ENCODE measurements around the gene RPS3. TPM values are rescaled to one million over a fixed set of nuclear protein-coding genes. Genes with fewer than 3 reads are reported as not detected.

The RPS3 gene
- total and polyA plus RNA-seq, 2 donors (not counting 1 experiment from before 2014, with no cell fraction given) = 3,389 to 3,642 TPM

GRCh38 chr11:75425422-75425821 is 26.1 kb downstream of the RPS3 start:
- H3K4me3 Mint-ChIP-seq = no peak overlapping the region
- H3K4me2 ChIP-seq (replicated peaks; ENCODE audit: low read depth, low read length, poor library complexity, severe bottlenecking) = no peak overlapping the region
- H3K4me1 Mint-ChIP-seq = peaks cover 19% of the 10 kb centered on the region
- no peaks in the 10 kb centered on the region for H3K9me3 Mint-ChIP-seq (ENCODE audit: insufficient read depth)
- intact Hi-C loops (cut with micrococcal nuclease) = no loop called here
- no peak overlapping the region for H3K27ac Mint-ChIP-seq
- peaks cover 0 to 11% (median 0%) of the 10 kb centered on the region in 3 donors for H3K9me3 ChIP-seq (ENCODE audit: control extremely low read depth in 1 of 3, control insufficient read depth in 2 of 3, insufficient read depth in 1 of 3, low read length in 2 of 3)
- H3K27me3 Mint-ChIP-seq = peaks cover 22% of the 10 kb centered on the region
- DNase-seq (no peak), ATAC-seq (ENCODE audit: low read depth) (no peak)
- H3K4me1 ChIP-seq (ENCODE audit: control insufficient read depth in 2 of 2, insufficient read depth in 2 of 2, low read length in 2 of 2) = peaks cover 14 to 20% of the 10 kb centered on the region in 2 donors
- POLR2A ChIA-PET = no interaction called here
- H3K27ac ChIP-seq (ENCODE audit: low read length in 2 of 2) = no peak overlapping the region
- no peak overlapping the region for H3K4me3 ChIP-seq (ENCODE audit: control extremely low read depth in 1 of 5, extremely low read depth in 1 of 5, insufficient read depth in 1 of 5, low read depth in 2 of 5, low read length in 4 of 5)
- H3K9ac ChIP-seq (ENCODE audit: low read length) = no peak overlapping the region
- CTCF ChIA-PET = interaction anchor here (0.9 to 1.6 kb wide), 5 partner anchors 12 to 146 kb away, joined by 3 to 9 read pairs (median 5); no protein-coding TSS in a partner anchor
- no peaks in the 10 kb centered on the region for H3K79me2 ChIP-seq (ENCODE audit: control insufficient read depth, insufficient read depth, low read length)
- peaks cover 0 to 25% (median 16%) of the 10 kb centered on the region in 4 experiments for H3K27me3 ChIP-seq (replicated peaks in 1 of 4; ENCODE audit: control extremely low read depth in 1 of 4, control insufficient read depth in 3 of 4, insufficient read depth in 4 of 4, low read length in 3 of 4)
- no peak overlapping the region for H2AFZ ChIP-seq (ENCODE audit: insufficient read depth, low read depth, low read length, poor library complexity, severe bottlenecking)
- 97% methylated on average over 26 of the region's 29 CpGs for WGBS (ENCODE audit: insufficient coverage)
- peaks cover 0 to 8% of the 10 kb centered on the region in 2 experiments for H3K36me3 ChIP-seq (replicated peaks in 1 of 2; ENCODE audit: control extremely low read depth in 1 of 2, control insufficient read depth in 1 of 2, extremely low read depth in 1 of 2, insufficient read depth in 2 of 2, low read length in 1 of 2)
- peaks cover 6% of the 10 kb centered on the region for H4K20me1 ChIP-seq (ENCODE audit: control insufficient read depth, insufficient read depth, low read length, poor library complexity, severe bottlenecking)
- TF ChIP-seq, protein P1, sequence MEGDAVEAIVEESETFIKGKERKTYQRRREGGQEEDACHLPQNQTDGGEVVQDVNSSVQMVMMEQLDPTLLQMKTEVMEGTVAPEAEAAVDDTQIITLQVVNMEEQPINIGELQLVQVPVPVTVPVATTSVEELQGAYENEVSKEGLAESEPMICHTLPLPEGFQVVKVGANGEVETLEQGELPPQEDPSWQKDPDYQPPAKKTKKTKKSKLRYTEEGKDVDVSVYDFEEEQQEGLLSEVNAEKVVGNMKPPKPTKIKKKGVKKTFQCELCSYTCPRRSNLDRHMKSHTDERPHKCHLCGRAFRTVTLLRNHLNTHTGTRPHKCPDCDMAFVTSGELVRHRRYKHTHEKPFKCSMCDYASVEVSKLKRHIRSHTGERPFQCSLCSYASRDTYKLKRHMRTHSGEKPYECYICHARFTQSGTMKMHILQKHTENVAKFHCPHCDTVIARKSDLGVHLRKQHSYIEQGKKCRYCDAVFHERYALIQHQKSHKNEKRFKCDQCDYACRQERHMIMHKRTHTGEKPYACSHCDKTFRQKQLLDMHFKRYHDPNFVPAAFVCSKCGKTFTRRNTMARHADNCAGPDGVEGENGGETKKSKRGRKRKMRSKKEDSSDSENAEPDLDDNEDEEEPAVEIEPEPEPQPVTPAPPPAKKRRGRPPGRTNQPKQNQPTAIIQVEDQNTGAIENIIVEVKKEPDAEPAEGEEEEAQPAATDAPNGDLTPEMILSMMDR (IDR thresholded peaks at IDR 0.05) = no peak
- no peak for TF ChIP-seq EZH2 (IDR thresholded peaks at IDR 0.05; ENCODE audit: borderline replicate concordance, insufficient read depth, low read depth, low read length, poor library complexity, severe bottlenecking)

- Mint-ChIP-seq H3K27ac (no peak overlapping the region), H3K4me1 (peaks cover 26% of the 10 kb centered on the region), H3K4me3 (no peak overlapping the region), H3K9me3 (ENCODE audit: insufficient read depth) (no peaks in the 10 kb centered on the region), H3K27me3 (peaks cover 35% of the 10 kb centered on the region)
- Histone ChIP-seq H3K36me3 (replicated peaks in 1 of 2; ENCODE audit: control extremely low read depth in 1 of 2, control insufficient read depth in 1 of 2, extremely low read depth in 1 of 2, insufficient read depth in 2 of 2, low read length in 1 of 2) (peaks cover 0 to 8% of the 10 kb centered on the region in 2 experiments), H3K27ac (ENCODE audit: low read length in 2 of 2) (no peak overlapping the region), H4K20me1 (ENCODE audit: control insufficient read depth, insufficient read depth, low read length, poor library complexity, severe bottlenecking) (no peaks in the 10 kb centered on the region), H3K9me3 (ENCODE audit: control extremely low read depth in 1 of 3, control insufficient read depth in 2 of 3, insufficient read depth in 1 of 3, low read length in 2 of 3) (peaks cover 0 to 11% (median 0%) of the 10 kb centered on the region in 3 donors), H3K79me2 (ENCODE audit: control insufficient read depth, insufficient read depth, low read length) (no peaks in the 10 kb centered on the region), H3K9ac (ENCODE audit: low read length) (no peak overlapping the region), H3K27me3 (replicated peaks in 1 of 4; ENCODE audit: control extremely low read depth in 1 of 4, control insufficient read depth in 3 of 4, insufficient read depth in 4 of 4, low read length in 3 of 4) (peaks cover 0 to 38% (median 22%) of the 10 kb centered on the region in 4 experiments), H2AFZ (ENCODE audit: insufficient read depth, low read depth, low read length, poor library complexity, severe bottlenecking) (no peak overlapping the region), H3K4me2 (replicated peaks; ENCODE audit: low read depth, low read length, poor library complexity, severe bottlenecking) (no peak overlapping the region), H3K4me3 (ENCODE audit: control extremely low read depth in 1 of 5, extremely low read depth in 1 of 5, insufficient read depth in 1 of 5, low read depth in 2 of 5, low read length in 4 of 5) (no peak overlapping the region), H3K4me1 (ENCODE audit: control insufficient read depth in 2 of 2, insufficient read depth in 2 of 2, low read length in 2 of 2) (peaks cover 22 to 28% of the 10 kb centered on the region in 2 donors)
- DNase-seq (no peak), ATAC-seq (ENCODE audit: low read depth) (no peak)
- POLR2A ChIA-PET = no interaction called here
- TF ChIP-seq, protein P1 (IDR thresholded peaks at IDR 0.05) = no peak
- no peak for TF ChIP-seq EZH2 (IDR thresholded peaks at IDR 0.05; ENCODE audit: borderline replicate concordance, insufficient read depth, low read depth, low read length, poor library complexity, severe bottlenecking)
- WGBS (ENCODE audit: insufficient coverage) = 86% methylated on average over 2 of the region's 5 CpGs
- CTCF ChIA-PET = no interaction called here
- intact Hi-C loops (cut with micrococcal nuclease) = no loop called here
These were observed 27.4 kb downstream of the RPS3 start for GRCh38 chr11:75426720-75427086.
